ENCODE results near the gene GPN2. TPM values are rescaled to one million over a fixed set of nuclear protein-coding genes. Genes with fewer than 3 reads are reported as not detected.
A peak's percentile ranks its signal among the peaks of the same experiment; 100 is the strongest.

GPN2 gene
- total and polyA plus RNA-seq, 9 of the 15 experiments (the other 6 are each of a cell fraction or from before 2014, with no cell fraction given): 9.9 to 58.8 (median 20.4) TPM

DNA sequence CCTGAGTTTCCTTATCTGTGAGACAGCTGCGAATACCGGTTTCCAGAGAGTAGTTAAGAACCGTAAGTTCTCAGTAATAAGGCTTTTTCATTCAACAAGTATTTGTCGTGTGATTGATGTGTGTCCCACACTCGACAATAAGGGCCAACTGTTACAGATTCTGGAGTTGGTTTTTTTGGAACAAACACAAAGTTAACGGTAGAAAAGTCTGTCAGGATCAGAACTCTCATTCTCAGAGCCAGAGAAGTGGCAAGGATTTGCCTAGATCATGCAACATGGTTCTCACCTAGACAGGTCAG is 32.3 kb upstream of the GPN2 start (continued):
- TF ChIP-seq, protein P1, sequence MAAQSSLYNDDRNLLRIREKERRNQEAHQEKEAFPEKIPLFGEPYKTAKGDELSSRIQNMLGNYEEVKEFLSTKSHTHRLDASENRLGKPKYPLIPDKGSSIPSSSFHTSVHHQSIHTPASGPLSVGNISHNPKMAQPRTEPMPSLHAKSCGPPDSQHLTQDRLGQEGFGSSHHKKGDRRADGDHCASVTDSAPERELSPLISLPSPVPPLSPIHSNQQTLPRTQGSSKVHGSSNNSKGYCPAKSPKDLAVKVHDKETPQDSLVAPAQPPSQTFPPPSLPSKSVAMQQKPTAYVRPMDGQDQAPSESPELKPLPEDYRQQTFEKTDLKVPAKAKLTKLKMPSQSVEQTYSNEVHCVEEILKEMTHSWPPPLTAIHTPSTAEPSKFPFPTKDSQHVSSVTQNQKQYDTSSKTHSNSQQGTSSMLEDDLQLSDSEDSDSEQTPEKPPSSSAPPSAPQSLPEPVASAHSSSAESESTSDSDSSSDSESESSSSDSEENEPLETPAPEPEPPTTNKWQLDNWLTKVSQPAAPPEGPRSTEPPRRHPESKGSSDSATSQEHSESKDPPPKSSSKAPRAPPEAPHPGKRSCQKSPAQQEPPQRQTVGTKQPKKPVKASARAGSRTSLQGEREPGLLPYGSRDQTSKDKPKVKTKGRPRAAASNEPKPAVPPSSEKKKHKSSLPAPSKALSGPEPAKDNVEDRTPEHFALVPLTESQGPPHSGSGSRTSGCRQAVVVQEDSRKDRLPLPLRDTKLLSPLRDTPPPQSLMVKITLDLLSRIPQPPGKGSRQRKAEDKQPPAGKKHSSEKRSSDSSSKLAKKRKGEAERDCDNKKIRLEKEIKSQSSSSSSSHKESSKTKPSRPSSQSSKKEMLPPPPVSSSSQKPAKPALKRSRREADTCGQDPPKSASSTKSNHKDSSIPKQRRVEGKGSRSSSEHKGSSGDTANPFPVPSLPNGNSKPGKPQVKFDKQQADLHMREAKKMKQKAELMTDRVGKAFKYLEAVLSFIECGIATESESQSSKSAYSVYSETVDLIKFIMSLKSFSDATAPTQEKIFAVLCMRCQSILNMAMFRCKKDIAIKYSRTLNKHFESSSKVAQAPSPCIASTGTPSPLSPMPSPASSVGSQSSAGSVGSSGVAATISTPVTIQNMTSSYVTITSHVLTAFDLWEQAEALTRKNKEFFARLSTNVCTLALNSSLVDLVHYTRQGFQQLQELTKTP (IDR thresholded peaks at IDR 0.05; ENCODE audit: low read depth in 1 of 2, partially characterized antibody in 2 of 2): no peak
- TF ChIP-seq TBL1XR1 (IDR thresholded peaks at IDR 0.05; ENCODE audit: low read length in 2 of 2): no peak
- TF ChIP-seq ZNF174 (CRISPR knock-in tag; IDR thresholded peaks at IDR 0.05): no peak
- no peak for TF ChIP-seq TEAD1 (CRISPR knock-in tag; IDR thresholded peaks at IDR 0.05)
- no peak for TF ChIP-seq HMG20B (CRISPR knock-in tag; IDR thresholded peaks at IDR 0.05)
- TF ChIP-seq POLR2A (conservative IDR thresholded peaks at IDR 0.05): no peak
- TF ChIP-seq NR2C2 (CRISPR knock-in tag; IDR thresholded peaks at IDR 0.05): no peak
- TF ChIP-seq NR2C2 (tag; IDR thresholded peaks at IDR 0.05): 0 out of 2 replicates have a peak, but pooled peaks have one; percentile 1
- no peak for TF ChIP-seq C11orf30 (IDR thresholded peaks at IDR 0.05; ENCODE audit: low read depth)
- TF ChIP-seq GABPB2 (CRISPR knock-in tag; conservative IDR thresholded peaks at IDR 0.05): no peak
- TF ChIP-seq, protein P2, sequence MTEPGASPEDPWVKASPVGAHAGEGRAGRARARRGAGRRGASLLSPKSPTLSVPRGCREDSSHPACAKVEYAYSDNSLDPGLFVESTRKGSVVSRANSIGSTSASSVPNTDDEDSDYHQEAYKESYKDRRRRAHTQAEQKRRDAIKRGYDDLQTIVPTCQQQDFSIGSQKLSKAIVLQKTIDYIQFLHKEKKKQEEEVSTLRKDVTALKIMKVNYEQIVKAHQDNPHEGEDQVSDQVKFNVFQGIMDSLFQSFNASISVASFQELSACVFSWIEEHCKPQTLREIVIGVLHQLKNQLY (CRISPR knock-in tag; conservative IDR thresholded peaks at IDR 0.05): no peak
- TF ChIP-seq SRSF1 (IDR thresholded peaks at IDR 0.05; ENCODE audit: low read depth, low read length): no peak
- TF ChIP-seq ZNF217 (CRISPR knock-in tag; IDR thresholded peaks at IDR 0.05): no peak
- TF ChIP-seq ZNF75A (CRISPR knock-in tag; IDR thresholded peaks at IDR 0.05): no peak
- TF ChIP-seq, protein P3, sequence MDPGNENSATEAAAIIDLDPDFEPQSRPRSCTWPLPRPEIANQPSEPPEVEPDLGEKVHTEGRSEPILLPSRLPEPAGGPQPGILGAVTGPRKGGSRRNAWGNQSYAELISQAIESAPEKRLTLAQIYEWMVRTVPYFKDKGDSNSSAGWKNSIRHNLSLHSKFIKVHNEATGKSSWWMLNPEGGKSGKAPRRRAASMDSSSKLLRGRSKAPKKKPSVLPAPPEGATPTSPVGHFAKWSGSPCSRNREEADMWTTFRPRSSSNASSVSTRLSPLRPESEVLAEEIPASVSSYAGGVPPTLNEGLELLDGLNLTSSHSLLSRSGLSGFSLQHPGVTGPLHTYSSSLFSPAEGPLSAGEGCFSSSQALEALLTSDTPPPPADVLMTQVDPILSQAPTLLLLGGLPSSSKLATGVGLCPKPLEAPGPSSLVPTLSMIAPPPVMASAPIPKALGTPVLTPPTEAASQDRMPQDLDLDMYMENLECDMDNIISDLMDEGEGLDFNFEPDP (CRISPR knock-in tag; IDR thresholded peaks at IDR 0.05): no peak
- no peak for TF ChIP-seq E2F3 (CRISPR knock-in tag; IDR thresholded peaks at IDR 0.05)
- TF ChIP-seq ZNF57 (CRISPR knock-in tag; IDR thresholded peaks at IDR 0.05): no peak
- no peak for TF ChIP-seq ELF1 (tag; IDR thresholded peaks at IDR 0.05)
- TF ChIP-seq JUND (IDR thresholded peaks at IDR 0.05; ENCODE audit: borderline replicate concordance, low read depth, low read length): no peak
- no peak for TF ChIP-seq JUND (tag; IDR thresholded peaks at IDR 0.05; ENCODE audit: borderline replicate concordance, low read depth, low read length)
- TF ChIP-seq, protein P4, sequence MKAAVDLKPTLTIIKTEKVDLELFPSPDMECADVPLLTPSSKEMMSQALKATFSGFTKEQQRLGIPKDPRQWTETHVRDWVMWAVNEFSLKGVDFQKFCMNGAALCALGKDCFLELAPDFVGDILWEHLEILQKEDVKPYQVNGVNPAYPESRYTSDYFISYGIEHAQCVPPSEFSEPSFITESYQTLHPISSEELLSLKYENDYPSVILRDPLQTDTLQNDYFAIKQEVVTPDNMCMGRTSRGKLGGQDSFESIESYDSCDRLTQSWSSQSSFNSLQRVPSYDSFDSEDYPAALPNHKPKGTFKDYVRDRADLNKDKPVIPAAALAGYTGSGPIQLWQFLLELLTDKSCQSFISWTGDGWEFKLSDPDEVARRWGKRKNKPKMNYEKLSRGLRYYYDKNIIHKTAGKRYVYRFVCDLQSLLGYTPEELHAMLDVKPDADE (conservative IDR thresholded peaks at IDR 0.05; ENCODE audit: control insufficient read depth, low read depth, low read length): no peak
- no peak for TF ChIP-seq KLF13 (tag; IDR thresholded peaks at IDR 0.05; ENCODE audit: borderline replicate concordance, low read depth)
- TF ChIP-seq ZNF408 (CRISPR knock-in tag; IDR thresholded peaks at IDR 0.05; ENCODE audit: low read depth): no peak
- no peak for TF ChIP-seq KDM1A (IDR thresholded peaks at IDR 0.05)

All from K562 (cell line).